GM19351 (cell line): Measurements from ENCODE around the gene IL1RAPL1.

Source experiments
- ATAC-seq: cut with Tn5 transposase; IDR thresholded peaks from one replicate; pipeline ENCODE4 v1.9.1; 2021; ENCODE audit warnings: mild to moderate bottlenecking, moderate library complexity; ENCODE audit not compliant: unreplicated experiment

IL1RAPL1 gene

GRCh38 chrX:28626515-28626914 is 39.3 kb downstream of the IL1RAPL1 start:
- ATAC-seq: no peak

GRCh38 chrX:28628120-28628519 is 40.9 kb downstream of the IL1RAPL1 start:
- ATAC-seq: no peak

GRCh38 chrX:28638775-28639174 is 51.5 kb downstream of the IL1RAPL1 start:
- no peak for ATAC-seq

- no peak for ATAC-seq
Measured at GRCh38 chrX:28639451-28639850, 52.2 kb downstream of the IL1RAPL1 start.

GRCh38 chrX:28649541-28649940 is 62.3 kb downstream of the IL1RAPL1 start:
- no peak for ATAC-seq

GRCh38 chrX:28651186-28651585 is 63.9 kb downstream of the IL1RAPL1 start:
- ATAC-seq: no peak

GRCh38 chrX:28659269-28659668 is 72.0 kb downstream of the IL1RAPL1 start:
- ATAC-seq: no peak

- ATAC-seq: no peak
Measured at GRCh38 chrX:28665778-28666177, 78.5 kb downstream of the IL1RAPL1 start.

- no peak for ATAC-seq
Measured at GRCh38 chrX:28668303-28668702, 81.1 kb downstream of the IL1RAPL1 start.

- ATAC-seq: no peak
Measured at GRCh38 chrX:28668957-28669356, 81.7 kb downstream of the IL1RAPL1 start.

GRCh38 chrX:28670074-28670473 is 82.8 kb downstream of the IL1RAPL1 start:
- no peak for ATAC-seq

GRCh38 chrX:28675173-28675572 is 87.9 kb downstream of the IL1RAPL1 start:
- ATAC-seq: no peak

GRCh38 chrX:28693101-28693500 is 105.9 kb downstream of the IL1RAPL1 start:
- ATAC-seq: no peak

GRCh38 chrX:28697732-28698131 is 110.5 kb downstream of the IL1RAPL1 start:
- no peak for ATAC-seq

- no peak for ATAC-seq
Measured at GRCh38 chrX:28701222-28701621, 114.0 kb downstream of the IL1RAPL1 start.

- ATAC-seq: no peak
Measured at GRCh38 chrX:28706964-28707363, 119.7 kb downstream of the IL1RAPL1 start.

- no peak for ATAC-seq
Measured at GRCh38 chrX:28709421-28709820, 122.2 kb downstream of the IL1RAPL1 start.

- no peak for ATAC-seq
Measured at GRCh38 chrX:28717864-28718263, 130.6 kb downstream of the IL1RAPL1 start.

- ATAC-seq: no peak
Measured at GRCh38 chrX:28718450-28718849, 131.2 kb downstream of the IL1RAPL1 start.

GRCh38 chrX:28719620-28720019 is 132.4 kb downstream of the IL1RAPL1 start:
- ATAC-seq: no peak

GRCh38 chrX:28752330-28752729 is 165.1 kb downstream of the IL1RAPL1 start:
- ATAC-seq: no peak

- no peak for ATAC-seq
Measured at GRCh38 chrX:28756175-28756574, 168.9 kb downstream of the IL1RAPL1 start.

GRCh38 chrX:28756647-28757046 is 169.4 kb downstream of the IL1RAPL1 start:
- no peak for ATAC-seq

GRCh38 chrX:28757290-28757689 is 170.0 kb downstream of the IL1RAPL1 start:
- ATAC-seq: no peak
